ENCODE measurements around the gene NKAIN2. TPM values are rescaled to one million over a fixed set of nuclear protein-coding genes. Genes with fewer than 3 reads are reported as not detected.

NKAIN2 gene
- total RNA-seq, 4 donors from 2014 or later, result 0.31 to 0.58 (median 0.39) TPM; not detected in 1

DNA sequence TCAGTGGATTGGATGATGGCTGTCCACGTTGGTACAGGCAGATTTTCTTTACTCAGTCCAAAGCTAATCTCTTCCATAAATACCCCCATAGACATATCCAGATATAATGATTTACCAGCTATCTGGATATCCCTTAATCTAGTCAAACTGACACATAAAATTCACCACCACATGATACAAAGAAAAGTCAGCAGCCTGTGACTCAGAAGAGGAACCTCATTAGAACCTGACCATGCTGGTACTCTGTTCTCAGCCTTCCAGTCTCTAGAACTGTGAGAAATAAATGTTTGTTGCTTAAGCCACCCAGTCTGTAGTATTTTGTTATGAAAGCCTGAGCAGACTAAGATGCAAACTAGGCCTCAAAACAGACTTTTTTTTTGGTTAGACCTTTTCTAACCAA, 727.3 kb downstream of the NKAIN2 start:
- ATAC-seq (no peak), DNase-seq (no peak)
- TF ChIP-seq, protein P1, sequence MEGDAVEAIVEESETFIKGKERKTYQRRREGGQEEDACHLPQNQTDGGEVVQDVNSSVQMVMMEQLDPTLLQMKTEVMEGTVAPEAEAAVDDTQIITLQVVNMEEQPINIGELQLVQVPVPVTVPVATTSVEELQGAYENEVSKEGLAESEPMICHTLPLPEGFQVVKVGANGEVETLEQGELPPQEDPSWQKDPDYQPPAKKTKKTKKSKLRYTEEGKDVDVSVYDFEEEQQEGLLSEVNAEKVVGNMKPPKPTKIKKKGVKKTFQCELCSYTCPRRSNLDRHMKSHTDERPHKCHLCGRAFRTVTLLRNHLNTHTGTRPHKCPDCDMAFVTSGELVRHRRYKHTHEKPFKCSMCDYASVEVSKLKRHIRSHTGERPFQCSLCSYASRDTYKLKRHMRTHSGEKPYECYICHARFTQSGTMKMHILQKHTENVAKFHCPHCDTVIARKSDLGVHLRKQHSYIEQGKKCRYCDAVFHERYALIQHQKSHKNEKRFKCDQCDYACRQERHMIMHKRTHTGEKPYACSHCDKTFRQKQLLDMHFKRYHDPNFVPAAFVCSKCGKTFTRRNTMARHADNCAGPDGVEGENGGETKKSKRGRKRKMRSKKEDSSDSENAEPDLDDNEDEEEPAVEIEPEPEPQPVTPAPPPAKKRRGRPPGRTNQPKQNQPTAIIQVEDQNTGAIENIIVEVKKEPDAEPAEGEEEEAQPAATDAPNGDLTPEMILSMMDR (IDR thresholded peaks at IDR 0.05 in 4 of 5, conservative IDR thresholded peaks at IDR 0.05 in 1 of 5), result no peak
- TF ChIP-seq POLR2A (IDR thresholded peaks at IDR 0.05), result no peak
- H3K27ac ChIP-seq, result no peak overlapping the region
- intact Hi-C loops (cut with DNase I; ENCODE audit: low total_unique reads) (no loop called here), in situ Hi-C loops (cut with MboI; ENCODE audit: low sequenced_read_pairs in 4 of 4) (no loop called here)
- no peaks in the 10 kb centered on the region for H3K36me3 ChIP-seq
- H3K27me3 ChIP-seq, result no peaks in the 10 kb centered on the region
- no peak overlapping the region for H3K4me3 ChIP-seq
- H3K9me3 ChIP-seq, result no peaks in the 10 kb centered on the region
- H3K4me1 ChIP-seq, result no peaks in the 10 kb centered on the region

DNA sequence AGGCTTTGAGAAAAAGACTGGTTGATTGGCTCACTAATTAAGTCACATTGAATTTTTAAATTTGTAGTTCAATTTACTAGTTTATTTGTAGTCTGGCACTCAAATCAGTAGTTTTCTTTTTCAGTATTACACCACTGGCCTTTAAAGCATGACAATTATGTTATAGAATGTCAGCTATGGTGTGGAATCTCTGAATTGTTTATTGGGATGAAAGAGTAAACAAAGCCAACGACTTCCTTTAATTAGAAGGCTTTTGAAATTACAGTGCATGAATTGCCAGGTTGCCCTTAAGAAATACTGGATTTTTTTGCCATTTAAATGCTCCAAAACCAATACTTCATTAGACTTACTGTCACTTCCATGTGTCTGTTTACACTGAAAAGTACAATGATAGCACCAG, 731.6 kb downstream of the NKAIN2 start:
- ATAC-seq, result no peak
- Histone ChIP-seq H3K4me1 (no peaks in the 10 kb centered on the region), H3K36me3 (no peaks in the 10 kb centered on the region), H3K4me3 (no peak overlapping the region), H3K9me3 (no peaks in the 10 kb centered on the region), H3K27ac (no peak overlapping the region), H3K27me3 (no peaks in the 10 kb centered on the region)
- DNase-seq, result no peak
- TF ChIP-seq, protein P1 (IDR thresholded peaks at IDR 0.05 in 4 of 5, conservative IDR thresholded peaks at IDR 0.05 in 1 of 5), result no peak
- no peak for TF ChIP-seq POLR2A (IDR thresholded peaks at IDR 0.05)
- intact Hi-C loops (cut with DNase I; ENCODE audit: low total_unique reads) (no loop called here), in situ Hi-C loops (cut with MboI; ENCODE audit: low sequenced_read_pairs in 4 of 4) (no loop called here)

GRCh38 chr6:124535746-124536145, 732.1 kb downstream of the NKAIN2 start:
- Histone ChIP-seq H3K27me3 (no peaks in the 10 kb centered on the region), H3K36me3 (no peaks in the 10 kb centered on the region), H3K4me3 (no peak overlapping the region), H3K27ac (no peak overlapping the region), H3K4me1 (no peaks in the 10 kb centered on the region), H3K9me3 (no peaks in the 10 kb centered on the region)
- in situ Hi-C loops (cut with MboI; ENCODE audit: low sequenced_read_pairs in 4 of 4), result no loop called here
- ATAC-seq (no peak), DNase-seq (no peak)
- intact Hi-C loops (cut with DNase I; ENCODE audit: low total_unique reads), result no loop called here
- TF ChIP-seq POLR2A (IDR thresholded peaks at IDR 0.05), result no peak
- TF ChIP-seq, protein P1 (IDR thresholded peaks at IDR 0.05 in 4 of 5, conservative IDR thresholded peaks at IDR 0.05 in 1 of 5), result no peak

GRCh38 chr6:124536157-124536841, 732.6 kb downstream of the NKAIN2 start:
- H3K4me1 ChIP-seq, result no peaks in the 10 kb centered on the region
- DNase-seq, result no peak
- in situ Hi-C loops (cut with MboI; ENCODE audit: low sequenced_read_pairs in 4 of 4) (no loop called here), intact Hi-C loops (cut with DNase I; ENCODE audit: low total_unique reads) (no loop called here)
- H3K27ac ChIP-seq, result no peak overlapping the region
- TF ChIP-seq, protein P1 (IDR thresholded peaks at IDR 0.05 in 4 of 5, conservative IDR thresholded peaks at IDR 0.05 in 1 of 5), result no peak
- TF ChIP-seq POLR2A (IDR thresholded peaks at IDR 0.05), result no peak
- no peaks in the 10 kb centered on the region for H3K27me3 ChIP-seq
- no peaks in the 10 kb centered on the region for H3K36me3 ChIP-seq
- no peaks in the 10 kb centered on the region for H3K9me3 ChIP-seq
- H3K4me3 ChIP-seq, result no peak overlapping the region
- no peak for ATAC-seq

DNA sequence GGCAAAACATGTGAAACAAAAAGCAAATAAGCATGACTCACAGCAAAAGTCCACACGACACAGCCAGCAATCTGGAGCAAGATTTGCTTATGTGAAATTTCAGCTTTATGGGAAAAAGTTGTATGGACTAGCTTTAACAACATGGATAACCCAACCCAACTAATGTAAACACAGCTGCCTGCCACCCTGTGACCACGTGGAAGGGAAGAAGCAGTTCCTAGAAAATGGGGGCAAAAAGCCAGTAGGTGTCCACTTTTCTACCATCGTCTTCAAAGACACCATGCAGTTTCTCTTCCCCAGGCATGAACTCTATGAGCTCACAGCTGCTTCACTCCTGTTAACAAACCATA, 733.2 kb downstream of the NKAIN2 start:
- Histone ChIP-seq H3K27me3 (no peaks in the 10 kb centered on the region), H3K4me1 (no peaks in the 10 kb centered on the region), H3K9me3 (no peaks in the 10 kb centered on the region), H3K27ac (no peak overlapping the region), H3K4me3 (no peak overlapping the region), H3K36me3 (no peaks in the 10 kb centered on the region)
- in situ Hi-C loops (cut with MboI; ENCODE audit: low sequenced_read_pairs in 4 of 4) (no loop called here), intact Hi-C loops (cut with DNase I; ENCODE audit: low total_unique reads) (no loop called here)
- TF ChIP-seq, protein P1 (IDR thresholded peaks at IDR 0.05 in 4 of 5, conservative IDR thresholded peaks at IDR 0.05 in 1 of 5), result no peak
- TF ChIP-seq POLR2A (IDR thresholded peaks at IDR 0.05), result no peak
- DNase-seq (no peak), ATAC-seq (no peak)
